NT2/D1 (cell line): ENCODE measurements around the gene RAD54L2.

Experiments used
- SUZ12 ChIP-seq: IDR thresholded peaks from 2 replicates; pipeline ENCODE4 v1.6.1; 2011; ENCODE audit not compliant: insufficient read length, insufficient read depth; ENCODE audit errors: extremely low read depth
- YY1 ChIP-seq: IDR thresholded peaks from 2 replicates; pipeline ENCODE4 v1.6.1; 2011; ENCODE audit not compliant: insufficient read length, insufficient read depth
- ZNF274 ChIP-seq: IDR thresholded peaks from 2 replicates; pipeline ENCODE4 v1.6.1; 2011; ENCODE audit warnings: mild to moderate bottlenecking, low read depth, low read length

DNA sequence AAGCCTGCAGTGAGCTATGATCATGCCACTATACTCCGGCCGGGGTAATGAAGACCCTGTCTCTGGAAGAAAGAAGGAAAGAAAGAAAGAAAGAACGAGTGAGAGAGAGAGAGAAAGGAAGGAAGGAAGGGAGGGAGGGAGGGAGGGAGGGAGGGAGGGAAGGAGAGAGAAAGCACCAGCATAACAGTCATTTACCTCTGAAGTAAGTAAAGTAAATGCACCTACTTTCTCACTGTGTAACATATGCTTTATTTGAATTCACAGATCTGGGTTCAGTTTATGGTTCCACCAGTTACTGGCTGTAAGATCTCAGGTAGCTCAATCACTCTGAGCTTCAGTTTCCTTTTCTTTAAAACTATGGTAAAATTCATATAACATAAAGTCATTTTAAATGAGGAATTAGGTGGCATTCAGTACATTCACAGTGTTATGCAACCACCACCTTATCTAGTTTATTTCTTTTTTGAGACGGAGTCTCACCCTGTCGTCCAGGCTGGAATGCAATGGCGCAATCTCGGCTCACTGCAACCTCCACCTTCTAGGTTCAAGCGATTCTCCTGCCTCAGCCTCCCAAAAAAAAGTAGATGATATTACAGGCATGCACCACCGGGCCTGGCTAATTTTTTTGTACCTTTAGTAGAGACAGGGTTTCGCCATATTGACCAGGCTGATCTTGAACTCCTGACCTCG is 16.1 kb upstream of the RAD54L2 start:
- TF ChIP-seq SUZ12, result no peak
- no peak for TF ChIP-seq ZNF274
- TF ChIP-seq YY1, result no peak
